GM23248 (cell line): ENCODE measurements around the gene EHMT2. TPM values are rescaled to one million over a fixed set of nuclear protein-coding genes. Genes with fewer than 3 reads are reported as not detected.
A peak's percentile ranks its signal among the peaks of the same experiment; 100 is the strongest.
"Not testable (repeated sequence)": the region's sequence is repeated elsewhere in the genome, so short reads cannot be mapped to it uniquely, and the experiment has no call there.

Experiments used
- DNase-seq: peaks from one replicate; pipeline ENCODE4 v3.0.0-alpha.2; 2015
- H2AFZ ChIP-seq: fragments of 200-600 bp; sonication (generic); 2 replicates; pipeline ENCODE4 v1.6.1; 2016; ENCODE audit warnings: antibody characterized with exemption
- H3F3A ChIP-seq: fragments of 200-600 bp; sonication (generic); 2 replicates; pipeline ENCODE4 v1.6.1; 2016; ENCODE audit warnings: mild to moderate bottlenecking, antibody characterized with exemption, mixed run types; ENCODE audit not compliant: insufficient read depth
- H3K27ac ChIP-seq: fragments of 200-600 bp; sonication (generic); 2 replicates; pipeline ENCODE4 v1.5.1; 2016; ENCODE audit warnings: mild to moderate bottlenecking
- H3K27me3 ChIP-seq: fragments of 200-600 bp; sonication (generic); replicated peaks from 2 replicates; pipeline ENCODE4 v1.6.1; 2016; ENCODE audit warnings: mild to moderate bottlenecking; ENCODE audit not compliant: insufficient read depth
- H3K36me3 ChIP-seq: fragments of 200-600 bp; sonication (generic); 2 replicates; pipeline ENCODE4 v1.6.1; 2016; ENCODE audit warnings: low read depth, mild to moderate bottlenecking
- H3K4me1 ChIP-seq: fragments of 200-600 bp; sonication (generic); 2 replicates; pipeline ENCODE4 v1.6.1; 2016; ENCODE audit warnings: mild to moderate bottlenecking; ENCODE audit not compliant: insufficient read depth
- H3K4me2 ChIP-seq: fragments of 200-600 bp; sonication (generic); one replicate; pipeline ENCODE4 v1.6.1; 2016; ENCODE audit warnings: mild to moderate bottlenecking; ENCODE audit not compliant: unreplicated experiment
- H3K4me3 ChIP-seq: fragments of 200-600 bp; sonication (generic); 2 replicates; pipeline ENCODE4 v1.5.1; 2016; ENCODE audit warnings: mild to moderate bottlenecking
- H3K79me2 ChIP-seq: fragments of 200-600 bp; sonication (generic); 2 replicates; pipeline ENCODE4 v1.6.1; 2016; ENCODE audit warnings: mild to moderate bottlenecking; ENCODE audit not compliant: insufficient read depth
- H3K9ac ChIP-seq: fragments of 200-600 bp; sonication (generic); 2 replicates; pipeline ENCODE4 v1.6.1; 2016; ENCODE audit warnings: mild to moderate bottlenecking
- H3K9me2 ChIP-seq: fragments of 200-600 bp; sonication (generic); 2 replicates; pipeline ENCODE4 v1.6.1; 2016; ENCODE audit warnings: mixed run types, mild to moderate bottlenecking, moderate library complexity; ENCODE audit not compliant: insufficient read depth
- H3K9me3 ChIP-seq: fragments of 200-600 bp; sonication (generic); one replicate; pipeline ENCODE4 v1.6.1; 2017; ENCODE audit warnings: low read depth
- H4K20me1 ChIP-seq: fragments of 200-600 bp; sonication (generic); 2 replicates; pipeline ENCODE4 v1.6.0; 2016; ENCODE audit not compliant: insufficient read depth
- EZH2 ChIP-seq: fragments of 200-600 bp; sonication (generic); IDR thresholded peaks from 2 replicates; pipeline ENCODE4 v1.6.1; 2018; ENCODE audit warnings: antibody characterized with exemption, mild to moderate bottlenecking; ENCODE audit not compliant: insufficient read depth, poor library complexity, severe bottlenecking
- EZH2phosphoT487 ChIP-seq: fragments of 200-600 bp; sonication (generic); IDR thresholded peaks from 2 replicates; pipeline ENCODE4 v1.6.1; 2018; ENCODE audit warnings: antibody characterized with exemption, moderate library complexity, mild to moderate bottlenecking, low read depth; ENCODE audit not compliant: insufficient read depth
- WGBS, 2 experiments: methylation state at CpG; one replicate each; pipeline ENCODE4 v1.1.6; 2015 to 2017; ENCODE audit warnings: low lambda C conversion rate in 2 of 2, low coverage in 1 of 2; ENCODE audit errors: missing lambda C conversion rate in 2 of 2; 5-methylcytosine and 5-hydroxymethylcytosine counted together
- in situ Hi-C: fragments of 300-500 bp; cut with MboI; formaldehyde crosslinking; loops from 2 replicates; pipeline ENCODE4 v1.15.0; 2020
- polyA plus RNA-seq: library from polyadenylated mRNA; unstranded; fragments of >200 nt; fragmentation: Nextera tagmentation; extraction: Ambion mirVana; gene quantifications from 2 replicates; pipeline ENCODE4 v1.2.1, GENCODE V29; 2016
- total RNA-seq: library from RNA; depleted of rRNA; stranded (reverse); fragments of >200 nt; shearing (Covaris generic); gene quantifications from 2 replicates; pipeline ENCODE4 v1.2.3, GENCODE V29; 2014

The EHMT2 gene
- total and polyA plus RNA-seq, 2 experiments from 2014 or later = 27.5 to 41.5 TPM

DNA sequence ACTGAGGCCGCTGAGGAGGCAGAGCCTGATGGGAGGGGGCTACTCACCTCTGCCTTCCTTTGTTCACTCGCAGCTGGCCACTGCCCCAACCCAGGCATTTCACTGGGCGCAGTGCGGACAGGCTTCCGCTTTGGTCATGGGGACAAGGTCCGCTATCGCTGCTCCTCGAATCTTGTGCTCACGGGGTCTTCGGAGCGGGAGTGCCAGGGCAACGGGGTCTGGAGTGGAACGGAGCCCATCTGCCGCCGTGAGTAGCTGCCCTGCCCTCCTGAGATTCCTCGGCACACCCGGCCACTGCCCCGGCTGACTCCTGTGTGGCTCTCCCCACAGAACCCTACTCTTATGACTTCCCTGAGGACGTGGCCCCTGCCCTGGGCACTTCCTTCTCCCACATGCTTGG is 36.0 kb upstream of the EHMT2 start:
- Histone ChIP-seq H3K9me2 (no peaks in the 10 kb centered on the region), H3K79me2 (no peaks in the 10 kb centered on the region), H3K27ac (no peak overlapping the region), H3K27me3 (no peaks in the 10 kb centered on the region), H2AFZ (no peak overlapping the region), H3K4me3 (no peak overlapping the region), H3K9me3 (no peaks in the 10 kb centered on the region), H3K36me3 (no peaks in the 10 kb centered on the region), H3K4me2 (no peak overlapping the region), H4K20me1 (no peaks in the 10 kb centered on the region), H3K9ac (no peak overlapping the region), H3K4me1 (no peaks in the 10 kb centered on the region), H3F3A (no peaks in the 10 kb centered on the region)
- 84 to 87% methylated on average over 19 of the region's 19 CpGs for WGBS, 2 experiments
- in situ Hi-C loops = no loop called here
- DNase-seq = no peak
- TF ChIP-seq EZH2 = no peak
- no peak for TF ChIP-seq EZH2phosphoT487

DNA sequence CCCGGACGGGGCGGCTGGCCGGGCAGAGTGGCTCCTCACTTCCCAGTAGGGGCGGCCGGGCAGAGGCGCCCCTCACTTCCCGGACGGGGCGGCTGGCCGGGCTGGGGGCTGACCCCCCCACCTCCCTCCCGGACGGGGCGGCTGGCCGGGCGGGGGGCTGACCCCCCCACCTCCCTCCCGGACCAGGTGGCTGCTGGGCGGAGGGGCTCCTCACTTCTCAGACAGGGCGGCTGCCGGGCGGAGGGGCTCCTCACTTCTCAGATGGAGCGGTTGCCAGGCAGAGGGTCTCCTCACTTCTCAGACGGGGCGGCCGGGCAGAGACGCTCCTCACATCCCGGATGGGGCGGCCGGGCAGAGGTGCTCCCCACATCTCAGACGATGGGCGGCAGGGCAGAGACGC is 34.6 kb upstream of the EHMT2 start:
- in situ Hi-C loops, H3K9me2 ChIP-seq: not testable (repeated sequence)

DNA sequence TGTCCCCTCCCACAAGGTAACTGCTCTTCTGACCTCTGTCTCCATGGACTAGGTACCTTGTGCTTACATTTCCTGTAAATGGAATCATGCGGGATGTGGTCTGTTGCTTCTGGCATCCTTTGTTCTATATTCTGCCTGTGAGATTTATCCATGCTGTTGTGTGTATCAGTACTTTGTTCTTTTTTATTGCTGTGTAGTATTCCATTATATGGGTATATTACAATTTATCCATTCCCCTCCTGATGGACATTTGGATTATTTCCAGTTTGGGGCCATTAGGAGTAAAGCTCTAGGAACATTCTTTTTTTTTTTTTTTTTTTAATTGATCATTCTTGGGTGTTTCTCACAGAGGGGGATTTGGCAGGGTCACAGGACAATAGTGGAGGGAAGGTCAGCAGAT is 33.5 kb upstream of the EHMT2 start:
- no peak for DNase-seq
- no peak overlapping the region for H2AFZ ChIP-seq
- in situ Hi-C loops = no loop called here
- no peaks in the 10 kb centered on the region for H3K9me2 ChIP-seq
- WGBS, 2 experiments = 91 to 96% methylated on average over 1 of the region's 1 CpG
- no peak overlapping the region for H3K9ac ChIP-seq
- TF ChIP-seq EZH2 = no peak
- no peak for TF ChIP-seq EZH2phosphoT487
- H4K20me1 ChIP-seq = no peaks in the 10 kb centered on the region
- no peaks in the 10 kb centered on the region for H3K9me3 ChIP-seq
- no peaks in the 10 kb centered on the region for H3K36me3 ChIP-seq
- H3K4me2 ChIP-seq = no peak overlapping the region
- H3K27me3 ChIP-seq = no peaks in the 10 kb centered on the region
- H3K79me2 ChIP-seq = no peaks in the 10 kb centered on the region
- no peak overlapping the region for H3K4me3 ChIP-seq
- no peaks in the 10 kb centered on the region for H3F3A ChIP-seq
- no peaks in the 10 kb centered on the region for H3K4me1 ChIP-seq
- no peak overlapping the region for H3K27ac ChIP-seq

More for the DNA sequence above, 34.6 kb upstream of the EHMT2 start:
- not testable (repeated sequence) for H4K20me1 ChIP-seq, DNase-seq, H3K27ac ChIP-seq, H3K9me3 ChIP-seq, H3K4me2 ChIP-seq, H3K79me2 ChIP-seq, H2AFZ ChIP-seq, H3K4me1 ChIP-seq, H3K36me3 ChIP-seq, H3K4me3 ChIP-seq, H3K27me3 ChIP-seq, H3F3A ChIP-seq, H3K9ac ChIP-seq
- WGBS, 2 experiments = 88% methylated on average over 26 of the region's 32 CpGs; no CpG with 5 or more reads in 1 of the 2 experiments

DNA sequence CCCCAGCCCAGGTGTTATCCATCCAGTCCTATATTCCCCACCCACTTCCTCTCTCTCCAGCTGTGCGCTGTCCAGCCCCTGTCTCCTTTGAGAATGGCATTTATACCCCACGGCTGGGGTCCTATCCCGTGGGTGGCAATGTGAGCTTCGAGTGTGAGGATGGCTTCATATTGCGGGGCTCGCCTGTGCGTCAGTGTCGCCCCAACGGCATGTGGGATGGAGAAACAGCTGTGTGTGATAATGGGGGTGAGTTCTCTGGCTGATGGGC is 31.1 kb upstream of the EHMT2 start:
- Histone ChIP-seq H2AFZ (no peak overlapping the region), H3K9ac (no peak overlapping the region), H3F3A (no peaks in the 10 kb centered on the region), H3K9me3 (no peaks in the 10 kb centered on the region), H3K4me2 (no peak overlapping the region), H3K36me3 (no peaks in the 10 kb centered on the region), H4K20me1 (no peaks in the 10 kb centered on the region), H3K27me3 (no peaks in the 10 kb centered on the region), H3K27ac (no peak overlapping the region), H3K79me2 (no peaks in the 10 kb centered on the region), H3K9me2 (no peaks in the 10 kb centered on the region), H3K4me1 (no peaks in the 10 kb centered on the region), H3K4me3 (no peak overlapping the region)
- WGBS, 2 experiments = 74 to 80% methylated on average over 9 of the region's 9 CpGs
- no peak for TF ChIP-seq EZH2phosphoT487
- TF ChIP-seq EZH2 = no peak
- in situ Hi-C loops = no loop called here
- no peak for DNase-seq

DNA sequence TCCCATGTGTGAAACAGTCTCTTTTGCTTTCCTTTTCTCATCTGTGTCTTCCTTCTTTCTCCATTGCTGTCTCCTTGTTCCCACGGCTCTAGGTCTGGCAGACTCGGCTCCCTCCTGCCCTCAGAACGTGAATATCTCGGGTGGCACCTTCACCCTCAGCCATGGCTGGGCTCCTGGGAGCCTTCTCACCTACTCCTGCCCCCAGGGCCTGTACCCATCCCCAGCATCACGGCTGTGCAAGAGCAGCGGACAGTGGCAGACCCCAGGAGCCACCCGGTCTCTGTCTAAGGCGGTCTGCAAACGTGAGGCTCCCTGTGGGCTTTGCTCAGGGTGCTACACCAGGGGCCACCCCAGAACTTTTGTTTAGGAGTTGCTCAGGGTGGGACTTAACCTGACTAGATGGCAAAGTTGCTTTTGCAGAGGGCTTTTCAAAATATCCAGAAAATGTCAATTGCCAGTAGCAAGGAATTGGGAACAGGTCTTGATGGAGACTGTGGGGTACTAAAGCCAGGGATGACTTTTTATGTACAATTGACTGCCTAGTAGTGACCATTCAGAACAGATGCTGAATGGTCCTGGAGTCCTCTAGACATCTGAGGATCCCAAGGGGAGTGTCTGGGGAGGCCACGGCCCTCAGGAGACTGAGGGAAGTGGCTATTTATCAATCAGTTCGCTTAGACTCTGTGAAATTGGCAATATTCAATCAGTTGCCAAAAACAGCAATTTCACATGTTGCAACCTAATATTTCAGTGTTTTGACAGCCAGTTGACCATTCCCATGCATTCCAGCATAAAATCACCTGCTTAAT is 30.6 kb upstream of the EHMT2 start:
- no peaks in the 10 kb centered on the region for H3K9me3 ChIP-seq
- no peaks in the 10 kb centered on the region for H3K9me2 ChIP-seq
- H3K27ac ChIP-seq = no peak overlapping the region
- in situ Hi-C loops = no loop called here
- 57 to 64% methylated on average over 11 of the region's 11 CpGs for WGBS, 2 experiments
- no peaks in the 10 kb centered on the region for H3F3A ChIP-seq
- no peaks in the 10 kb centered on the region for H3K27me3 ChIP-seq
- no peak for DNase-seq
- no peaks in the 10 kb centered on the region for H3K36me3 ChIP-seq
- peak overlapping the region; percentile 82 for H2AFZ ChIP-seq
- peak overlapping the region; percentile 33 for H3K4me3 ChIP-seq
- H4K20me1 ChIP-seq = no peaks in the 10 kb centered on the region
- H3K79me2 ChIP-seq = no peaks in the 10 kb centered on the region
- no peaks in the 10 kb centered on the region for H3K4me1 ChIP-seq
- TF ChIP-seq EZH2phosphoT487 (no peak), EZH2 (no peak)
- H3K4me2 ChIP-seq = no peak overlapping the region
- H3K9ac ChIP-seq = 0 out of 2 replicates have a peak overlapping the region, but pooled peaks have one; percentile 0
